Endometrial microvascular endothelial cells (primary cell): ENCODE results near the gene PNPLA8. TPM values are rescaled to one million over a fixed set of nuclear protein-coding genes. Genes with fewer than 3 reads are reported as not detected.
"Not testable (repeated sequence)": the region's sequence is repeated elsewhere in the genome, so short reads cannot be mapped to it uniquely, and the experiment has no call there.

ENCODE experiments used
- in situ Hi-C: cut with HindIII; loops from 2 replicates; pipeline ENCODE4 v1.10.0; 2017; ENCODE audit warnings: low sequenced_read_pairs, low pct_unique_long_range_greater_than_20kb; ENCODE audit errors: inconsistent ontology term
- total RNA-seq: library from RNA; depleted of rRNA; stranded (reverse); fragments of >200 nt; gene quantifications from one replicate; pipeline ENCODE4 v1.2.3, GENCODE V29; 2015; ENCODE audit errors: inconsistent ontology term

PNPLA8 gene
- total RNA-seq, 1 donor from 2014 or later, result 30.9 TPM

DNA sequence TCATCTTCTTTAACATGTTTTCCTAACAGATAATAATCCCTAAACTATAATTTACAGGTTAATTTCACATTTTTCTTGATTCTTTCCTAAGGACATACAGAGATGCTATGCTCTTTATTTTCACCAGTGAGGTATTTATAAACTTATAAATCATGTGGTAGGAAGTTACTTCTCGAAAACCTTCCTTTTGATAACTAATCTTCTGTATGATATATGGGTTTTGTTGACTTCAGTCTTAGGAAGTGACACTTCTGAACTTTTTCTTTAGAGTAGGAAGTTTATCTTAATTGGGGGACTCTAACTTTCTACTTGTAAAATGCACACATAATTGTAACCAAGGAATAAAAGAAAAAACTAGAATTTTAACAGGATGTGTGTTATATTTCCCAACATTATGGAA lies 9.8 kb upstream of the PNPLA8 start:
- in situ Hi-C loops, result no loop called here

DNA sequence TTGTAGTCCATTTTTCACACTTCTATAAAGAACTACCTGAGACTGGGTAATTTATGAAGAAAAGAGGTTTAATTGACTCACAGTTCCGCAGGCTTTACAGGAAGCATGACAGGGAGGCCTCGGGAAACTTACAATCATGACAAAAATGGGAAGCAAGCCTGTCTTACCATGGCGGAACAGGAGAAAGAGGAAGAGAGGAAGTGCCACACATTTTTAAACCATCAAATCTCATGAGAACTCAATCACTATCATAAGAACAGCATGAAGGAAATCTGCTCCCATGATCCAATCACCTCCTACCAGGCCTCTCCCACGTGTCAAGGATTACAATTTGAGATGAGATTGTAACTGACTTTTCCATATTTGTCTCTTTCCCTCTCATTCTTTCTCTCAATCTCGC lies 9.3 kb upstream of the PNPLA8 start:
- in situ Hi-C loops, result no loop called here

- in situ Hi-C loops, result no loop called here
Measured at GRCh38 chr7:108533712-108534111, 7.8 kb upstream of the PNPLA8 start.

DNA sequence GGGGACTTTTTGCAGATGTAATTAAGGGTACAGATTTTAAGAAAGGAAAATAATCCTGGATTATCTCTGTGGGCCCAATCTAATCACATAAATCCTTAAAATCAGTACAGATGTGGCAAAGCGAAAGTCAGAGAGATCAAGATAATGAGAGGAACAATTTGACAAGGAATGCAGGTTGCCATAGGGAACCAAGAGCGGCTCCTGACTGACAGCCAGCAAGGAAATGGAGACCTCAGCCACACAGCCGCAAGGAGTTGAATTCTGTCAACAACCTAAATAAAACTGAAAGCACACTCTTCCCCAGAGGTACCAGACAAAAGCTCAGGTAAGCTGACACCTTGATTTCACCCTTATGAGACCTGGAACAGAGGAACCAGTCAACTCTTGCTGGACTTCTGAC lies 3.4 kb upstream of the PNPLA8 start:
- in situ Hi-C loops, result no loop called here

DNA sequence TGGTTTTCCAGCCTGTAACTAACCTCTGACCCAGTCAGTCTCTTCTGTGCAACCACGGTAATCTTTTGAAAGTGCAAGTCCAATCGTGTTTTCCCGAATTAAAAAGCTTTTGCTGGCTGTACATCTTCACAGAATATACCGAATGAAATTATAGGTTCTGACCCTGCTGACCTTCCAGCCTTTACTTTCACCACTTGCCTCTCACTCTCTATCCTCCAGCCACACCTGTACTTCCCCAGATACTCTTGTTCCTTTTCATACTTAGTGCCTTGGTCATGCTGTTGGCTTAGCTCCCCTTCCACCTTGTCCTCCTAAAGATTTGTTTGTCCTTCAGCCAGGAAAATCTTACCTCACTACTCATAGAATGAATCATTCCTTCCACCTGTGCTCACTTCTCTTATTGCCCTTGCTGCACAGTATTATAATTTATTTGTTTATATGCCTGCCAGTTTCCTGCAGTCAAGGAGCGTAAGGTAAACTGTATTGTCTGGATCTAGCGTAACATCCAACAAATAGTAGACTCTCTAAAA lies 2.3 kb upstream of the PNPLA8 start:
- in situ Hi-C loops, result no loop called here

GRCh38 chr7:108526768-108527017 lies 758 bp upstream of the PNPLA8 start:
- in situ Hi-C loops, result no loop called here

DNA sequence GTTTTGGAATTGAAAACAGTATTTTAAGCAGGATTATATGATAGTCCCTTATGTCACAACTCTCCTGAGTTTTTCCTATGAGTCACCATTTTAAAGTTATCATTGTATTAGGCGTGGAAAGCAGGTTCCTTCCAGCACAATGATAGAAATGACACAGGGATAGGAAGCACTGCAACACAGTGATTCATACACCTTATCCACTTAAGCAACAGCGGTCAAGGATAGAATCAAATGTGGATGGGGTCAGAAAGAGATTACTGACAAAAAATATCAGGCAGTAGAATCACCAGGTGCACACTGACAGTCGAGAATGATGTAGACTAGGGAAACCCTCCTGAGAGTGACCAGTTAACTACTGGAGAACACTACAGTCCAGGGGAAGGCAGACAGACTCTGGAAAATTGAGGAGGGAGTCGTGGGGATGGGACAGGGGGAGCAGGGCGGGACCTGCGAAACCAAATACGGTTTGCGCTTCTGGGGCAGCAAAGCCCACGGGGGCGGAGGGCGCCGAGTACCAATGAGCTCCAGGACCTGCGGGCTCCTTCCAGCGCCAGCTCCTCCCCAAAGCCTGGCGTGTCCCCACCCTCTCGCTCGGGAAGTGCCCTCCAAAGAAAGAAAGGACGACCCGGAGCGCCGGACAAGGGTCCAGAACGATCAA lies 479 bp downstream of the PNPLA8 start:
- in situ Hi-C loops, result no loop called here

- in situ Hi-C loops, result no loop called here
Measured at GRCh38 chr7:108522780-108523179, 3.2 kb downstream of the PNPLA8 start.

GRCh38 chr7:108517951-108518350 lies 8.0 kb downstream of the PNPLA8 start:
- in situ Hi-C loops, result no loop called here

- in situ Hi-C loops, result no loop called here
Measured at GRCh38 chr7:108515630-108516029, 10.3 kb downstream of the PNPLA8 start.

GRCh38 chr7:108515013-108515412 lies 10.9 kb downstream of the PNPLA8 start:
- in situ Hi-C loops, result no loop called here

GRCh38 chr7:108511939-108512338 lies 14.0 kb downstream of the PNPLA8 start:
- in situ Hi-C loops, result no loop called here

DNA sequence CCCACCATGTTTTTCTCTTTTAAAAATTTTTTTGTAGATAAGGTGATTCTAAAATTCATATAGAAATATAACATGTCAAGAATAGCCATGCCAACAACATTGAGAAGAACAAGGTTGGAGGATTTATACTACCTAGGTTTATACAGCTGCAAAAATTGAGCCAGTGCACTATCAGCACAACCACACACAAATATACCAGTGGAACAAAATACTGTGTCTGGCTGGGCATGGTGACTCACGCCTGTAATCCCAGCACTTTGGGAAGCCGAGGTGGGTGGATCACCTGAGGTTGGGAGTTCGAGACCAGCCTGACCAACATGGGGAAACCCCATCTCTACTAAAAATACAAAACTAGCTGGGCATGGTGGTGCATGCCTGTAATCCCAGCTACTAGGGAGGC lies 21.4 kb downstream of the PNPLA8 start:
- in situ Hi-C loops, result not testable (repeated sequence)

DNA sequence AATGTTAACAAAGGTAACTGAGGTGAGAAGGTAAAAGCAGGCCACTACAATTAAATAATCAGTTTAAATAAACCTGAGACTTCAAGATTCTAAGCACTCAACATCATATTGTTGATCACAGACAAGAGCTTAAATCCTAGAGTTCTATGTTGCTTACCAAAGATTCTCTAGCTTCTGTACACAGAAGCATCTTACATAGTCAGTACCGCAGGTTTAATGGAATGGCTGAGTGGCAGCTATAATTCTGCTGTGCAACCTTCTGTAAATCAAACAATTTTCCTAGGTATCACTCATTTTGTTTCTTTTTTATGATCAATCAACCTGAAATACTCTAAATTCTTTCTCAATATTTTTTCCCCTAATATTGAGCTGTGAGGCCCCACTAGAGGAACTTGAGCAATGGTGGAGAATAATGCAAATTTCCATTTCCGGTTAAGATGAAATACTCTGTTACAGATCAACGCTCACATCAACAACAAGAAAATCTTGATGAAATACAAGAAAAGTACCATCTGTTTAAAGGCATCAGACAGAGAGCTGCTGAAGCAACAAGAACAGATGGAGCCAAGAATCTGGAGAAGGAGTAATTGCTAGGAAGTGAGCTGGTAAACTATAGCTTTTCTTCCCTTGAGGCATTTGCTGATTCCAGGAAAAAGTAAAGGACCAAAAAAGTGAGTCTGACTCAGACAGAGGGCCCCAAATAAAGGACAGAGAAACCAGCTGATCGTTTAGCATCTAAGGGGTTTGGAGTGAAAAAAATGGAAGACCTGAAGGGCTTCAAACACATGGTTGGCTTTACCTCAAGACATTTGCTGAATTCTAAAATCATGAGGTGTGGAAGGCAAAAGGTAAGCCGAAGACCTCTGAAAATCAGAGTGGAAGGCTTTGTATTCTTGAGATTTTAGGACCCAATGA lies 22.6 kb downstream of the PNPLA8 start:
- in situ Hi-C loops, result no loop called here

DNA sequence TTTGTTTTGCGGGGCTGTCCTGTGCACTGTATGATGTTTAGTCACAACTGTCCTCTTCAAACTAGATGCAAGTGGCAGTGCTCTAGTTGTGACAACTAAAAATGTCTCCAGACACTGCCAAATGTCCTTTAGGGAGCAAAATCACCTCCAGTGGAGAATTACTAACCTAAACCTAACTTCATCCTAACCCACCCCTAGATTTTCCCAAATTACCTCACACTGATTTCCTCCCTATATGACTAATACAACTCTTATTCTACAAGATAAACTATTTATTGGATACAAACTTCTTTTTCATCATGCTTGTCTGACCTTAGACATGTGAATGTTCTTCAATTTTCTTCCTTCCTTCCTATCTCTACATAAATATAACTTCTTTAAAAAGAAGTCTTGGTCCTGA lies 26.4 kb downstream of the PNPLA8 start:
- in situ Hi-C loops, result loop anchor here (25.0 kb wide), 1 partner anchor 312 kb away; no protein-coding TSS in a partner anchor

DNA sequence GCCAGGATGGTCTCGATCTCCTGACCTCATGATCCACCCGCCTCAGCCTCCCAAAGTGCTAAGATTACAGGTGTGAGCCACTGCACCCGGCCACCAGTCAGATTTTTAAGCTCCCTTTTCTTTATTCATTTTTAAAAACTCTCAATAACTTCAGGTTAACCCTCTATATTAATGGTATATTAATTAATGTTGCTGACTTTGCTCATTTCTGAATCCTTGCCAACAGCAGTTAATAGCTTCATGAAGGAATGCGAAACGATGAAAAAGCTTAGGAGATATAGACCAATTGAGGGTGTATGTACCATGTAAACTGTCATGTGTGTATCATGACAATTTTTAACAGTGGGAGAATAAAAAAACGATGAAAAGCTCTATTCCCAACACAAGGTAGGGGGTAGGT lies 27.5 kb downstream of the PNPLA8 start:
- in situ Hi-C loops, result loop anchor here (25.0 kb wide), 1 partner anchor 311 kb away; no protein-coding TSS in a partner anchor

DNA sequence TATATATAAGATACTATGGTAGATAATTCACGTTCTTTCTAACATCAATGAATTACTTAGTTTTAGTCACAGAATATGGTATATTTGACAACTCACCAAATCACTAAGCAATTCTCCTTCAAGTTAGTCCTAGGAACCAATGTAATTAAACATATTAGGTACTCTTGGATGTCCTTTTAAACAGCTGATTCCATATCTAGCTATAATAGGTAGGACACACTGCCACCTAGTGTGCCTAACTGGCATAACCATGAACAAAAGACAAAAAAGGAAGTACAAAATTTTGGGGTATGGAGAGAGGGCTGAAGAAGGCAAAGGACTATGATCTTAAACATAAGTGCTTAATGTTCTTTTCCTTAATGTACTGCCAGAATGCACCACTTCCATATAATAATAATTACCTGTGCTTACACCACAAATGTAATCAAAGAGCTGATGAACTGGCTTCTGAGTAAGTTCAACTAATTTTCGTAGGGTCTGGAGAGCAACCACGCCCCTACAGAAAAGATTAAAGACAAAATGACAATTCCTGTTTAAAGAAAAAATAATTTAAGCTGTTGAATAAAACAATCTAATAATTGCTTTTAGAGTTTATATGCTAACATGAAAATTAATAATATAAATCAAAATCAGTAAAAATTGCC lies 28.7 kb downstream of the PNPLA8 start:
- in situ Hi-C loops, result loop anchor here (25.0 kb wide), 1 partner anchor 310 kb away; no protein-coding TSS in a partner anchor

DNA sequence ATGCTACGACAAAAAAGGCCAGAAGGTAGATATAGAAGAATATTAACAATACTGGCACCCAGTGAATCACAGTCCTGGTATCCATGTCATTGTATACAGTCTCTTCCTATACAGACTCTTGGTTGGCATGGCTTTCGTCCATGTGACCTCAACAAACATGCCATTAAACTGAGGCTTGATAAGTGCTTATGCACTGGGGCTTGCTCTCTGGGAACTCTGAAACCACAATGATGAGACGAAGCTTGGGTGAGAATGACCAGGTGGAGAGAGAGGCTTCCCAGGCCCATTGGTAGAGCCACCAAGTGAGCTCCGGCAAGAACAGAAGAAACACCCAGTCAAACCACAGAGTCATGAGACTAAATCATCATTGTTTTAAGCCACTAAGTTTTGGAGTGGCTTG lies 33.2 kb downstream of the PNPLA8 start:
- in situ Hi-C loops, result loop anchor here (25.0 kb wide), 1 partner anchor 305 kb away; no protein-coding TSS in a partner anchor

DNA sequence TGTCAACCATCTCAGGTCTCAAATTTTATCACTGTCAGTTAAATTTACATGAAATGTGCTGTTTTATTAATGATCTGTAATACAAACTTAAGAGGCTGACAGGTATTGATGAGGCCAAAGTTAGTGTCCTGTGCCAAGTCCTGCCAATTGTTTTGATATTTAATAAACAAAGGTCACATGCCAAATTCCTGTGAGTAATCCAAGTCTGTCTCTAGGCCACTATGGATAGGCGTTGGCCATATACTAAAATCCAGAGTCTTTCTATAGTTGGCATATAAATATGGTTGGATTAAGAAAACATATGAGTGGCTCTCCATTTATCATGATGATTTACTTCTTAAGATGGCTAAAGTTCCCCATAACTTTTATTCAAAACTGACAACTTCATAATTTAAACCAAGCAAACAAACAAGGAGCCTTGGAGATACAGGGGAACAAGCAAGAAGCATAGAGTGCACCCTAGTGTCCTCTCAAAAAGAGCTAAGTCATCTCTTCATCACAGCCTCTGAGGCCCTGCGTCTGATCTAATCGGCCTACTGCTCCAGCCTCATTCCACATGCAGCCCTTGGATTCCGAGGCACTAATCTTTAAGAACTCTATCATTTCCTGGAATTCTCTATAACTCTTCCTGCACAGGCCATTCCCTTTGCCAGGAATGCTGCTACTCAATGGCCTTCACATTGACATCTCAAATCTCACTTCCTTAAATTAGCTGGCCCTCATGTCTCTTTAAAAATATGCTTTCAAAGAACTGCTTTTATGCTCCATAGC lies 37.0 kb downstream of the PNPLA8 start:
- in situ Hi-C loops, result loop anchor here (25.0 kb wide), 1 partner anchor 302 kb away; no protein-coding TSS in a partner anchor
